Gastroesophageal sphincter (tissue), 4 donors: Measurements from ENCODE around the gene MEGF11. TPM values are rescaled to one million over a fixed set of nuclear protein-coding genes. Genes with fewer than 3 reads are reported as not detected.

ENCODE experiments used
- ATAC-seq: fragments of 150-250 bp; one replicate; pipeline ENCODE4 v1.9.1; 2016; ENCODE audit warnings: mild to moderate bottlenecking, moderate library complexity
- H3K27ac ChIP-seq, 4 donors: fragments of 200-600 bp; sonication (generic) in 3 of 4; 1 replicate in 3 of 4; 2 replicates in 1 of 4; pipeline ENCODE4 v1.5.1; 2016 to 2019
- H3K27me3 ChIP-seq: fragments of 200-600 bp; sonication (generic); one replicate; pipeline ENCODE4 v1.5.1; 2019
- H3K36me3 ChIP-seq, 2 donors: fragments of 200-600 bp; sonication (generic); one replicate each; pipeline ENCODE4 v1.5.1; 2019; ENCODE audit warnings: control low read depth in 1 of 2
- H3K4me1 ChIP-seq, 3 donors: fragments of 200-600 bp; sonication (generic); 1 replicate in 2 of 3; 2 replicates in 1 of 3; pipeline ENCODE4 v1.5.1; 2016 to 2019; ENCODE audit warnings: control low read depth in 2 of 3
- H3K4me3 ChIP-seq, 2 donors: fragments of 200-600 bp; sonication (generic); one replicate each; pipeline ENCODE4 v1.5.1; 2019; ENCODE audit warnings: mild to moderate bottlenecking in 1 of 2, moderate library complexity in 1 of 2
- H3K9me3 ChIP-seq, 3 donors: fragments of 200-600 bp; sonication (generic); one replicate each; pipeline ENCODE4 v1.5.1; 2017 to 2019; ENCODE audit warnings: control low read depth in 2 of 3
- CTCF ChIP-seq, 4 experiments: fragments of 200-600 bp in 2 of 4; fragments of 450-650 bp in 2 of 4; sonication (generic) in 1 of 4; IDR thresholded peaks; one replicate each; pipeline ENCODE4 v1.5.1; 2017 to 2019; ENCODE audit warnings: antibody characterized with exemption in 4 of 4, mild to moderate bottlenecking in 2 of 4, moderate library complexity in 2 of 4
- EP300 ChIP-seq: sonication (generic); formaldehyde crosslinking; IDR thresholded peaks from one replicate; pipeline ENCODE4 v1.6.1; 2017; ENCODE audit warnings: antibody characterized with exemption, mild to moderate bottlenecking
- POLR2A ChIP-seq, 2 donors: fragments of 450-650 bp; IDR thresholded peaks; one replicate each; pipeline ENCODE4 v1.6.1; 2017; ENCODE audit warnings: antibody characterized with exemption in 2 of 2, mild to moderate bottlenecking in 2 of 2, moderate library complexity in 1 of 2
- POLR2AphosphoS5 ChIP-seq: sonication (generic); formaldehyde crosslinking; IDR thresholded peaks from one replicate; pipeline ENCODE4 v1.6.1; 2017; ENCODE audit warnings: antibody characterized with exemption
- WGBS, 2 donors: methylation state at CpG; one replicate each; pipeline ENCODE4 v1.1.5; 2018; ENCODE audit warnings: low coverage in 1 of 2; 5-methylcytosine and 5-hydroxymethylcytosine counted together
- total RNA-seq, 4 donors: library from RNA; depleted of rRNA; stranded (reverse); fragments of >200 nt; gene quantifications; one replicate each; pipeline ENCODE4 v1.1.0, GENCODE V29; 2016

MEGF11 gene
- total RNA-seq, 4 donors from 2014 or later, result 0.08 TPM; not detected in 3

DNA sequence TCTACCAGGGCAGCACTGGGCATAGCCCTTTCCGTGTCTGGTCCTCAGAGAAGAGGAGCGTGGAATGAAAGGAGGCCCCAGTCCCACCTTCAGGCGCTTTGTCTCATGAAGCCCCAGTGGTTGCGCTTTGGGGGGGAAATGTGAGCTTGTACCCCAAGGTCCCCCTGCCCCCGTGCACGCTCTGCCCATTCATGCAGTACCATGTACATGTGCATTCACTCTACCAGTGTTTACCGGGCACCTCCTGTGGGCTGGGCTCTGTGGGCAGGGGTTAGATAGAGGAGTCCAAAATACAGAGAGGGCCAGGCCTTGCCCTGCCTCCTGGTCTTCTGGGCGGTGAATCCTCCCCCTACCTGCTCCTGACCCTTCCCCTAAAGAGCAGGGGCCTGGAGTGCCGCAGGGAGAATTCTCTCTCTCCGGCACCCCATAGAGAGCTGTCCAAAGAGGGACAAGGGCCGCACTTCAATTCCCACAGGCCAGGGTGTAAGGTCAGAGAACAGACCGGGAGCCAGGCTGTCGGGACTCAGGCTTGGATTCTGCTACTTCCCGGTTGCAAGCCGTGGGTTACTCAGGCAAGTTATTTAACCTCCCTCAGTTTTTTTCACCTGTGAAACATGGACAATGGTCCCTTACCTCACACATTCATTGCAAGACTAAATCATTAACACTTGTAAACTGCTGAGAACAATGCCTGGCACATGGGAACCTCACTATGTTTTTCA, 153.4 kb downstream of the MEGF11 start:
- Histone ChIP-seq H3K36me3 (no peaks in the 10 kb centered on the region), H3K27ac (no peak overlapping the region), H3K4me3 (no peak overlapping the region), H3K4me1 (no peaks in the 10 kb centered on the region), H3K9me3 (no peaks in the 10 kb centered on the region), H3K27me3 (peaks cover 24% of the 10 kb centered on the region)
- TF ChIP-seq POLR2A (IDR thresholded peaks at IDR 0.05) (no peak), POLR2AphosphoS5 (no peak), EP300 (no peak), CTCF (IDR thresholded peaks at IDR 0.05) (no peak)
- ATAC-seq, result no peak
- WGBS, 2 donors, result 85 to 87% methylated on average over 6 to 9 of the region's 15 CpGs

DNA sequence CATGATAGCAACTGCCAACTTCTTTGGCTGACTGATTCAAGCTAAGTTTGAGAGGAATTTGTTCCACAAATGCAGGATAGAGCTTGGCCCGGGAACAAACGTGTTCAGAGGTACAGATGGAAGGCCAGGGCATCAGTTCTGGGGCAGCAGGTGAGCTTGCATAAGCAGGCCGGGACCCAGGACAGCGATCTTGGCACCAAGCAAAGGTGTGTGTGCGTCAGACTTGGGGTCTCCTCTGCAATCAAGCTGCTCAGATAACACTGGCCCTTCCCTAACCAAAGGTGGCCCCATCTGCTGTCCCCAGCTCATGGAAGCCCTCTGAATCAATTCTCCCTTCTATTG, 155.6 kb downstream of the MEGF11 start:
- ATAC-seq, result no peak
- no peak for TF ChIP-seq POLR2A (IDR thresholded peaks at IDR 0.05)
- TF ChIP-seq CTCF (IDR thresholded peaks at IDR 0.05), result no peak
- TF ChIP-seq EP300, result no peak
- no peak for TF ChIP-seq POLR2AphosphoS5
- Histone ChIP-seq H3K27ac (no peak overlapping the region), H3K27me3 (peaks cover 19% of the 10 kb centered on the region), H3K4me1 (no peaks in the 10 kb centered on the region), H3K4me3 (no peak overlapping the region), H3K9me3 (no peaks in the 10 kb centered on the region), H3K36me3 (no peaks in the 10 kb centered on the region)
- 58 to 66% methylated on average over 4 to 5 of the region's 5 CpGs for WGBS, 2 donors

DNA sequence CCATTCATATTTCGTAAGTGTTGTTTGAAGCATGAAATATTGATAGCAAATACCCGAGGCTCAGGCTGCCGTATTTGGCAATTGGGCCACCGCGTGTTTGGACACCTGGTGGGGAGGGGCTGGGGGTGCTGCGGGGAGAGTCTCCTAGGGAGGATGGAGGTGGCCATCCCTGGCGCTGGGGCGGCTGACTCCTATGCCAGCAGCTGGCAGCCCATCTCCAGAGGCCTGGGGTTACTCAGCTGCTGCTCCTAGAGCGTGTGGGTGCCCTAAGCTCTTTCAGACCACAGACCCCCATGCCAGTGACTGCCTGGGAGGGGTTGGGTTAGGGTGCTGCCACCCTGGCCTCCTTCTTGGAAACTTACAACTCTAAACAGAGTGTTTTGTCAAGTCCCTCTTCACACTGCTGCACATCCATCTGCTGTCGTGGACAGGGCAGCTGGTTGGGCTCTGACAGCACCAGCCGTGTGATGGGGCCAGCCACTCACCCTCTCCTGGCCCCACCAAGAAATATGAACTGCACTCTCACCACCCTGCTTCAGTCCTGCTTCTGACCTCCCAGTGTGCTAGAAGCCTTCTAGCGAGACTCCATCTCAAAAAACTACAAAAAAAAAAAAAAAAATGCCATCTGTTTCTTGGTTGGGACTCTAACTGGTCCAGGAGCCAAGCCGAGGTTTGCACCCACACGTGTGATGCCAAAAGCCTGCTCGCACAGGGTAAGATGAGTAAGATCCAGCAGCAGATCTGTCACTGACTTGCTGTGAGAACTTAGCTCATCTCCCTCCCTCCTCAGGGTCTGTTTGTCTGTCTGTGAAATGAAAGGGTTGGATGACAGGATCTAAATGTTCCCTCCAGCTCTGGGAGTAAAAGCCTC, 156.2 kb downstream of the MEGF11 start:
- ATAC-seq, result no peak
- Histone ChIP-seq H3K4me1 (no peaks in the 10 kb centered on the region), H3K27ac (no peak overlapping the region), H3K9me3 (no peaks in the 10 kb centered on the region), H3K36me3 (no peaks in the 10 kb centered on the region), H3K27me3 (peaks cover 19% of the 10 kb centered on the region), H3K4me3 (no peak overlapping the region)
- 61% methylated on average over 8 of the region's 15 CpGs; no CpG with 5 or more reads in 1 of the 2 donors for WGBS, 2 donors
- TF ChIP-seq EP300 (no peak), POLR2A (IDR thresholded peaks at IDR 0.05) (no peak), POLR2AphosphoS5 (no peak), CTCF (IDR thresholded peaks at IDR 0.05) (no peak)

DNA sequence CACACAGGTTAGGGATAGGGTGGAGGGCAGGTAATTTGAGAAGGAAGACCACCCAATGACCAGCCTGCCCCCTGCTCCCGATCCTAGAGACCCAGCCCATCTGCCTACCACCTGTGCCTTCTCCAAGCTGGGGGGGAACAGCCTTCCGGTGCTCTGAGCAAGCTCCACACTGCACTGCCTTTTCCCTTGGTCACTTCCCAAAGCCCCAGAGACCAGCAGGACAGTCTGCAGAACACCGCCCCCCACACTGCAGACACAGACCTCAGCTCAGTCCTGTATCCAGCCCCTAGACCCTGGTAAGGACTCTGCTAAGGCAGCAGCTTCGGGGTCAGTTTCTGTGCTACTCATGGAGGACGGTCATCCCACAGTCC, 156.9 kb downstream of the MEGF11 start:
- Histone ChIP-seq H3K27ac (no peak overlapping the region), H3K36me3 (no peaks in the 10 kb centered on the region), H3K27me3 (peaks cover 16% of the 10 kb centered on the region), H3K4me3 (no peak overlapping the region), H3K4me1 (no peaks in the 10 kb centered on the region), H3K9me3 (no peaks in the 10 kb centered on the region)
- WGBS, 2 donors, result 60 to 73% methylated on average over 1 to 4 of the region's 5 CpGs
- no peak for ATAC-seq
- TF ChIP-seq CTCF (IDR thresholded peaks at IDR 0.05) (no peak), EP300 (no peak), POLR2AphosphoS5 (no peak), POLR2A (IDR thresholded peaks at IDR 0.05) (no peak)
